GM11168 (cell line): ENCODE measurements around the gene NEFH.

Experiments used
- in situ Hi-C: fragments of 300-500 bp; cut with MboI; formaldehyde crosslinking; loops from one replicate; pipeline ENCODE4 v1.12.0; 2022; ENCODE audit warnings: low sequenced_read_pairs; ENCODE audit not compliant: unreplicated experiment

Gene NEFH

GRCh38 chr22:29491012-29491411 is 11.0 kb downstream of the NEFH start:
- in situ Hi-C loops: no loop called here

GRCh38 chr22:29493636-29494035 is 13.6 kb downstream of the NEFH start:
- in situ Hi-C loops: no loop called here

DNA sequence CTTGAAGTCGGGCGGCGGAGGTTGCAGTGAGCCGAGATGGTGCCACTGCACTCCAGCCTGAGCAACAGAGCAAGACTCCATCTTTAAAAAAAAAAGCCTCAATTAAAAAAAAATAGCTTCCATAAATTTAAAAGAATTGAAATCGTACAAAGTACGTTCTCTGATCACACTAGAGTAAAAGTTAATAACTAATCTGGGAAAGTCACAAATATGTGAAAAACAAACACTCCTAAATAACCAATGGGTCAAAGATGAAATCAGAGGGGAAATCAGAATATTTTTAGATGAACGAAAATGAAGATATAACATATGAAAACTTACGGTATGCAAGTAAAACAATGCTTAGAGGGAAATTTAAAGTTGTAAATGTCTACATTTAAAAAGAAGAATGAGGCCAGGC is 19.8 kb downstream of the NEFH start:
- in situ Hi-C loops: no loop called here

DNA sequence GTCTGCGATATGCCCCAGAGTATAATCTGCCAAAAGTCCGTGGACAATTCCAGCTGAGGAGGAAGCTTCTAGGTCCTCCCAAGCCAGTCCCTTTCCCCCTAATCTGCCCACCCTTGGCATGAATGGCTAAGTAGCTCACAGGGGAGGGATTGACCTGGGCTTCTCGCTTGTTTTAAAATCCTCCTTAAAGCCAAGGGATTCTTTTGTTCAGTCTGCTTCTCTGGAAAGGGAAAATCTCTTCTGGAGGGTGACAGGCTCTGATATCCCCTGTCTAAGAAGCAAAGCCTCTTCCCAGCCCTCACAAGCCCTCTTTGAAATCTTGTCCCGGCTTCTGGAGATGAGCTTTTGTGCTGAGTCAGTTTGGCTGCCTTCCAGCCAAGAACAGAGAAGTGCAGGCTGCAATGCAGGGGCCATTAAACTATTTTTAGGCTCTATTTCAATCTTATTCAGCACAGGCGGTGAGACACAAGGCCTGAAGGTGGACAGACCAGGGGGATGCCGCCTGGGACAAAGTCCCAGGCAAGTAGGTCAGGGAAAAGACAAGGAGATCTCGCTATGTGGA is 23.9 kb downstream of the NEFH start:
- in situ Hi-C loops: no loop called here

GRCh38 chr22:29509298-29509697 is 29.3 kb downstream of the NEFH start:
- in situ Hi-C loops: no loop called here

- in situ Hi-C loops: no loop called here
Measured at GRCh38 chr22:29509815-29510214, 29.8 kb downstream of the NEFH start.

GRCh38 chr22:29510542-29510941 is 30.5 kb downstream of the NEFH start:
- in situ Hi-C loops: no loop called here

DNA sequence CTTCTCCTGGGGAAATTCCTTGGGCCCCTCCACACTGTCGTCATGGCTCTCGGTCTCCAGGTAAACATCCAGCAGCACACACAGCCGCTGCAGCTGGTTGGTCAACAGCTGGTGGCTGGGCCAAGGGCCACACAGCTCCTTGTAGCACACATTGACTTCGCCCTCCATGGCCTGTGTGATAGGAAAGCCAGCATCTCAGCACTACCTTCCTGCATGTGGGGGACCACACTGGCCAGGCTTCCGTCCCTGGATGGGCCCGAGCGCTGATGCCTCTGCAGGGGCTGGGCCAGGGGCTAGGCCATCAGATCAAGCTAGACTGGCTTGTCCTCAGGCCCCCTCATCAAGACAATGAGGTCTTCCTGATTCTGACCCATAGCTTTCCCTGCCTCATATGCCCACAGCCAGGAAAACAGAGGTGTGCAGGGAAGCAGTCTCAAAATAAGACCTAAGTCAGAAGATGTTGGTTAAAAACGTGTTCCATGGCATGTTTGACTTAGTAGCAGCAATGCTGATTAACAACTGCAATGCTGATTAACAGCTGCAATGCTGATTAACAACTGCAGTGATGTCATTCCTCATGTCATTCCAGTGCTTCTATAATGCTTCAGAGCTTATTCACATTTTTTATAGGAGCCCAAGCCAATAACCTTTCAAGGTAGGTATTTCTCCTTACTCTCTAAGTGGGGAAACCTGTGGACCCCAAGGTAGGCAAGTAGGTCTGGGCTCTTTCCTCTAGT is 31.3 kb downstream of the NEFH start:
- in situ Hi-C loops: no loop called here

- in situ Hi-C loops: no loop called here
Measured at GRCh38 chr22:29512031-29512430, 32.0 kb downstream of the NEFH start.

- in situ Hi-C loops: no loop called here
Measured at GRCh38 chr22:29517215-29517908, 37.3 kb downstream of the NEFH start.

DNA sequence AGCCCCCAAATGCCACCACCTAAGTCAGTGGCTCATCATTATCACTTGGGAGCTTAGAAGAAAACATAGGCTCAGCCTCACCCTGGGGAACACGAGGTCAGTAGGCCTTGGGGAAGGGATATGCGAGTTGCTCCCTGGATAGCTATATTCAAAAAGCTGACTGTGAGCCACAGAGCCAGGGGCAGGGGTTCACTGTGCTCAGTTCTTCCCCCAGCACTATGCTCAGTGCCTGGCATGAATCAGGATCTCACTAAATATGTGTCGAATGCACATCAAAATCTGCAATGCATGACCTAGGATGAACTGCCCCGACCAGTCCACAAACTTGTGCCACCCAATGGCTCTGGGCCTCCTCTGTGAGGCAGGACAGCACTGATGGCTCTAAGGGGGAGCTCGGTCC is 38.4 kb downstream of the NEFH start:
- in situ Hi-C loops: no loop called here

DNA sequence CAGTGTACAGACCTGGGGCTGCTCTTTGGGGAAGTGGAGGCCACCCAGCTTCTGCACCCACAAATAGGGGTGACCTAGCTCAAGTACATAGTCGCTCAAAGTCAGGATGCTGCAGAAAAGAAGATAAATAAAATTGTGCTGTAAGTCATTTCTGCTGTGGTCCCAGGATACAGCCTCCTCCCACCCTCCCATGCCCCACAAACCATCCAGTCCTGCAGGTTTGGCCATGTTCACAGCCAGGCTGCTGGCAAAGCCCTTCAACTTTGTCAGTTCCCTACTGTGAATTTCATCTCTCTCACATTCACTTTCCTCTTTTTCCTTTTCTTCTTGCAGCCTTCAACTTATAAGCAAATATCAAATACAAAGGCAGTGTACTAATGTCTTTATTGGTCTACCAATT is 40.0 kb downstream of the NEFH start:
- in situ Hi-C loops: no loop called here

DNA sequence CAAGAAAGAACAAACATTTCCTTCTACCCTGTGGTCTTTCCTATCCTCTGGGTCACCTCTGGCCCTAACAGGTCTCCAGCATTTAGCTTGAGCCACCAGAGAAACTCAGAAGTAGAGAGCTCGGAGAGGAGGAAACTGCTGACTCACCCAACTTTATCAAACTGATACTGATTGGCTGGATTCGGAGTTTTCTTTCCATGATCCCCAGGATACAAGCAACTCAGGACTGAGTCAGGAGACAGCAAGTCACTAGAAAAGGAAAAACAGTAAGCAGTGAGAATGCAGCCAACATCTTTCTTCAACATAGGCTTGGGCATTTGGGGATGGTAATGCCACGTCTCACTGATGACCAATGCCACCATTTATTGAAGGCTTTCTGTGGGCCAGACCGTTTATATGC is 40.8 kb downstream of the NEFH start:
- in situ Hi-C loops: no loop called here

- in situ Hi-C loops: no loop called here
Measured at GRCh38 chr22:29521526-29521925, 41.5 kb downstream of the NEFH start.

DNA sequence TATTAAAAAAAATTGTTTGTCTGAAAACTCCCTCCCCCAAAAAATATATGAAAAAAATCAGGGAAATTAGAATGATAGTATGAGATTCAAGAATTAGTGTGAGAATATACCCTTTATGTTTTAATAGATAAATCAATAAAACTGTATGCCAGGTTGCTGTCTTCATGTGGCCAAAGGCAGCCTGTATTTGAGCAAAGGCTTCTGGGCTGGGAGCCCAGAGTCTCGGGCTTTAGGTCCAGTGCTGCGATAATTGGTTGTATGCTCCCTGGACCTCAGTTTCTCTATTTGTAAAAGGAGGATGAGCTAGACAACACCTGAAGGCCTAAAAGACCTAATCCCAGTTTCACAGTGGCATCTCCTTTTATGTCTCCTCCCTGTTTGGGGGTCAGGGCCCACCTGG is 43.7 kb downstream of the NEFH start:
- in situ Hi-C loops: no loop called here

GRCh38 chr22:29524442-29525191 is 44.6 kb downstream of the NEFH start:
- in situ Hi-C loops: no loop called here

DNA sequence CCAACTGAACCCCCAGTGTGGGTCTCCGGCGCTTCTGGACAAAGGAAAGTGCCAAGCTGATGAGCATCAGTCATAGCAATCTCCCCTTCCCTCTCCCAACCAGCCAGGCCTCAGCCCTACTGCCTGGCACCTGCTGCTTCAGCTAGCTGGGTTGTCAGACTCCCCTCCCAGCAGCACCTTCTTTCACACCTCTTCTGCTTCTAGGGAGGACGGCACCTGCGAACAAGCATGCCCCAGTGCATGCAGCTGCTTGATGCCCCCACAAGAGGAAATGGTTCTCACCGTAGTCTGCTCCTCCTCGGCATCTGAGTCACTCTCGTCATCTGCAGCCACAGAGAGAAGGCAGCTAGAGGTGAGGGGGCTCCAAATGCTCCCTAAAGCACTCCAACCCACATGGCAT is 48.1 kb downstream of the NEFH start:
- in situ Hi-C loops: no loop called here

GRCh38 chr22:29530716-29531115 is 50.7 kb downstream of the NEFH start:
- in situ Hi-C loops: no loop called here

- in situ Hi-C loops: no loop called here
Measured at GRCh38 chr22:29531419-29531818, 51.4 kb downstream of the NEFH start.

GRCh38 chr22:29536411-29536810 is 56.4 kb downstream of the NEFH start:
- in situ Hi-C loops: no loop called here

GRCh38 chr22:29539105-29539504 is 59.1 kb downstream of the NEFH start:
- in situ Hi-C loops: no loop called here
